OCI-LY7 (cell line): Measurements from ENCODE around the gene FAH.

Source experiments
- CTCF ChIP-seq: fragments of 200-600 bp; sonication (generic); conservative IDR thresholded peaks from 2 replicates; pipeline ENCODE4 v1.5.1; 2014; ENCODE audit warnings: mild to moderate bottlenecking, antibody characterized with exemption, low read length, moderate library complexity, mixed read lengths
- EZH2phosphoT487 ChIP-seq: fragments of 200-600 bp; sonication (generic); IDR thresholded peaks from 2 replicates; pipeline ENCODE4 v1.6.1; 2018; ENCODE audit warnings: low read depth, borderline replicate concordance, mild to moderate bottlenecking, mixed run types, antibody characterized with exemption, low read length, moderate library complexity, mixed read lengths

DNA sequence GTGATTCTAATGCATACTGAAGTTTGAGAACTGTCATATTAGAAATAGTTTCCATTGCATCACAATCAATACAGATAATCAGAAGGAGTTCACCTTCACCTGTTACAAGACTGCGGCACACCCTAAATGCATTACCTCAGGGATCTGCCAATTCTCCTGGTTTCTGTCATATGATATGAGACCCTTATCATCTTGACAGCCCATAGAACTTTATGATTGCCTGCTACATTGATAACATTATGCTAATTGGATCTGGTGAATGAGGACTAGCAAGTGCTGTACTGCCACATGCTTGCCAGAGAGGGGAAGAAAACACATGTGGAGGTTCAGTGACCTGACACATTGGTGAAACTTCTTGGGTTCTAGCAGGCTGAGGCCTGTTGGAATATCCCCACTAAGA lies 41.4 kb downstream of the FAH start:
- TF ChIP-seq CTCF = no peak
- TF ChIP-seq EZH2phosphoT487 = no peak
